TTC549 (cell line): Measurements from ENCODE around the gene C19orf73.
A peak's percentile ranks its signal among the peaks of the same experiment; 100 is the strongest.
"Not testable (repeated sequence)": the region's sequence is repeated elsewhere in the genome, so short reads cannot be mapped to it uniquely, and the experiment has no call there.

Experiments
- FAIRE-seq: peaks from 2 replicates; lab custom pipeline; 2012; peaks lifted over from hg19 to GRCh38; lab: Jason Lieb, UNC

The C19orf73 gene

DNA sequence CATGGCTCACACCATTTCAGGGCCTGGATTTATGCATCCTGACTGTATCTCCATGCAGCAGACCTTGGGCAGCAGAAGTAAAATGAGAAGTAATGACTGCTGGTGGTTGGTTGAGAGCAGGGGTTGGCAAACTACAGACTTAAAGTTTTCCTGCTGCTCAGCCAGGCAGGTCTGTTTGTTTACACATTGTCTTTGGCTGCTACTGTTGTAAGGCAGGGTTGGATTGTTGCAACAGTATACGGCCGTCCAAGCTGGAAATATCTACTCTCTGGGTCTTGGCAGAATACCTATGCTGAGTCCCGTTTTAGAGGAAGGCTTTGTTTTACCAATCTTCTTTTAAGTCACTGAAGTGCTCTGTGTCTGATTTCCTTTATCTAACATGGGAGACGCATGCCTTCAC lies 20.1 kb downstream of the C19orf73 start:
- FAIRE-seq: no peak

DNA sequence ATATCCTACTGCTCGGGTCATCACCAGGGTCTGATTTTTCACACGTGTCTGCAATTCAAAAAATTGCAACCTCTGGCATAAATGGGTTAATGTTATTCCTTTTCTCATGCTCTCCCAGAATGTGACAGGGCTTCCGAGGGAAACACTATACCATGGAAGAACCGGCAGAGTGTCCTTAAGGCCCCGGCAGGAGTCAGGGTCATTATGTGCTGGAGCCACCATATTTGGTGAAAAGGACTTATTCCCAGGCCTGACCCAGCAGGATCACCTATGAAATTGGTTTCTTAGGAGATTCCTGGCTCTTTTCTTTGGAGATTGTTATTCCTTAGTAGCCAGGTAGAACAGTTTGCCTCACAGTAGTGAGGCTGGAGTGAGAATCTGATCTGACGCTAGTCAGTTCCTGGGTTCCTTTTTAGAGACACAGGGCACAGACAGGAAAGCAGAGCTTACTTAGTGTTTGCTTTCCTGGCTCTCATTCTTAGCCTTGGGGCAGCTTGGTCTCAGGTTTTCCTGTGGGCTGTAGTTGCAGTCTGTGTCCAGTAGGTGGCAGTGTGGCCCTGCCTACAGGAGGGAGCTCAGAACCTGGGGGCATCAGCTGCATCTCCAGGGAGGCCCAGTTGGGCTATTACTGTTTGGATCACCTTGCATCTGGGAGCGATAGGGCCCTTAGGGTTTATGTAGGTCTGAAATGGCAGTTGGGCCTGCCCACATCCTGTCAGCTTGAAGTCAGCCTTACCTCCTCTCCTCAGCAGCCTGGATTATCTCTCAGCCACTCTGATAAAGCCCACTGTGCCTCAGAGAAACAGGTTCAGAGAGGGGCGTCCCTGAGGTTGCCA lies 21.3 kb downstream of the C19orf73 start:
- peak; percentile 88 for FAIRE-seq

DNA sequence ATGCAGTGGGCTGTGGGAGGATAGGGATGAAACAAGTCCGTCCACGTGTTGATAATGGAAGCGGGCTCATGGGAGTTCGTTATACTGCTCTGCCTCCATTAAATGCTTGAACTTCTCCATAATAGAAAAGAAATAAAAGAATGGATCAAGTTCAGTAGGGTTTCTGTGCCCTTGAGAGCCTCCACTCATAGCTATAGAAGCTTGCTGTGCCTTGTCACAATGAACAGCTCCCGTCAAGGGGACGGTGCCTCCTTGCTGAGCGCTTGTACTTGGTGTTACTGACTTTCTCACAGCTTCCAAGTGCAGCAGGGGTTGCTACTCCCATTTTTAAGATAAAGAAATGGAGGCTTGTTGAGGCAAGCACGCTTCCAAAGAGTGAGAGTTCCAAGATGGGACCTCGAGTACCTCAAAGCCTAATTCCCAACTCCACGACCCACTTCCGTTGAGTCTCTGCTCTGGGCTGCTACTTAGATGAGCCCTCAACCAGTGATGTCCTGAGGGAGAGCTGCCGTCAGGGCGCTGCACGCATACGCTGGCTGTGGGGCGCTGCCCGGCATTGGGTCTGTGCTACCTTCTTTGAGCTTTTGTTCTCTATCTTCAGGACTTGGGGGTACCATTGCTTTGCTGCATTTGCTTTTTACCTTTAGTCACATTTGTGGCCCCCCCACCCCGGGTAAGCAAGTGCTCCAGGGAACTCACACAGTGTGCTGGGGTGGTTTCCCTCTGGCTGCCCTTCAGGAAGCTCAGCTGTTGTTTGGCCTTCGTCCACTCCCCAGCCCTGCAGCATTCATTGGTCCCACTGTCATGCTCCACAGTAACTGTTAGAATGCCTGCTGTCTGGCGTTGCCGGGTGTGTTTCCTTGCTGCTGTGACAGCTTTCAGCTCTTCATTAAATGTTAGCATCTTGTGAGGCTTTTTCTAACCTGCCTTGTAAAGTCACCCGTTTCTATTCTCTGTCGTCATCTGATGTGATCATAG lies 24.1 kb downstream of the C19orf73 start:
- FAIRE-seq: no peak

GRCh38 chr19:49092686-49093085 lies 26.3 kb downstream of the C19orf73 start:
- FAIRE-seq: no peak

DNA sequence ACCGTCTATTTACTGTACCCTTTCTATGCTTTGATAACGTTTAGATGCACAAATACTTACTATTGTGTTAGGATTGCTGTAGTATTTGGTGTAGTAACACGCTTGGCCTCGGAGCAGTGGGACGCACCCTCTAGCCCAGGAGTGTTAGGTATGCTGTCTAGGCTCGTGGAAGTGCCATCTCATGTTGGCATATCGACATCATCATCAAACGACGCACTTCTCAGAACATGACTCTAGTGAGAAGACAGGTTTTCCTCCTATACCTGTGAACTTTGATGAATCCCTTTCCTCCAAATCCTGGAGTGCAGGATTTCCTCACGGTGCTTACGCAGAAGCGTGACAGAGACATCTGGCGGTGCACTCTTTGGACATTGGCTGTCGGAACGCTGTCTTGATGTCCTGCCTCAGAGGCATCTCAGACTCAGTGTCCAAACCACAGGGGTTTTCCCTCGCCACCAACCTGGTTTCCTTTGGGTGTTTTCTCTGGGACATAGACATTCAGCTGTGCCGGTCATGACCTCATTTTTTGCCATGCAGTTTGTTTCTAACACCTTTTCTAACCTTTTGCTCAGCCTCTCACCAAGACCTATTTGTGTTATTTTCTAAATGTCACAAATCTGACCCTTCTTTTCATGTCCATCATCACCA lies 27.4 kb downstream of the C19orf73 start:
- no peak for FAIRE-seq

- FAIRE-seq: no peak
Measured at GRCh38 chr19:49086296-49086695, 32.6 kb downstream of the C19orf73 start.

DNA sequence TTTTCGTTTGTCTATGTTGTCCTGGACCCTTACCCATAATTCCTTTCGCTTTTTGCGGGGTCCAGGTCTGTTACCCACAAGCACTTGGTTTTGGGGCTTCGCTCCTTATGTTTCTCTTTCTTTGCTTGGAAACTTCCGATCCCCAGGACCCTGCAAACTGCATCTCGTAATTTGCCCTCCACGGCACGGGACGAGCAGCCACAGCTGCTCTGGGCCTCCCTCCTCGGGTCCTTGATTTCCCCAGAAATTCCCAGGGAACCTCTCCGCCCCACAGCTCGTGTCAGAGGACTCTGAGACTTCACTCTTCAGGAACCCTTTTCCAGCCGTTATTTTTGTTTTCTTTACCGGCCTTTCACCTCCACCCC lies 33.1 kb downstream of the C19orf73 start:
- FAIRE-seq: no peak

DNA sequence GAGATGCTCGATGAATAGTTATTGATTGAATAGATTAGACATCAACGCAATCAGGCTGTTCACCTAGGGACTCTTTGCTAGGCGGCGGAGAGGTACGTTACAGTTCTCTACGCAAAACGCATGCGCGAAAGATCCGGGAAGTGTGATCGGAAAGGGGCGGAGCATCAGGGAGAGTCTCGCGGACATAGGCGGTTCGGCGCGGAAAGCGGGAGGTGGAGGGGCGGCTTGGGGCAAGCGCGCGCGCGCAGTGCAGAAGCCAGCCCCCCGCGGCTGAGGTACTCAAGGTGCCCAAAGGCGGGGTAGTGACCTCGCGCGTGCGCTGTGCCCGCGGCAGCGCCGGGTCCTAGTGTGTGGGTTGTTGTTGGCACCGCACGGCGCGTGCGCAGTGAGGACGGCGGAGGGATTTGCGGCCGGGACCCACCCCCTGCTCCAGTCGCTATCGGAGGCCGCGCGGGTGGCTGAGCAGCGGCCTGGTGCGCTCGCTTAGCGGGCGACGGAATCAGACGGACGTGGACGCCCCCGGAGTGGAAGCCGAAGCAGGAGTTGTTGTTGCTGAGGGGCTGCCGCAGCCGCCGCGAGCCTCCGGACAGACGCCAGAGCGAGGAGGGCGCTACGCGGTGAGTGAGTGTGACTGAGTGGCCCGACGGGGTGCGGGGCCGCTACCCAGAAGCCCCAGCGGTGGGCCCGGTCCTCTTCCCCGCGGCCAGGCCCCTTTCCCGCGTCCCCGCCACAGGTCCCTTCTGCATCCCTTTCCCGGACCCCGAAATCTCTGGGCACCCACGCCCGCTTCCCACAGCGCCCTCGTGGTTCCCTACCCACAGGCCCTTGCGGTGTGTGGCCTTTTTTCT lies 33.7 kb downstream of the C19orf73 start, which contains the start of gene SNRNP70:
TSS of gene SNRNP70 (plus strand) at position 432 of the 848 bp plus-strand sequence. CDS start 964 bp downstream, outside the sequence.
- FAIRE-seq: peak; percentile 77

DNA sequence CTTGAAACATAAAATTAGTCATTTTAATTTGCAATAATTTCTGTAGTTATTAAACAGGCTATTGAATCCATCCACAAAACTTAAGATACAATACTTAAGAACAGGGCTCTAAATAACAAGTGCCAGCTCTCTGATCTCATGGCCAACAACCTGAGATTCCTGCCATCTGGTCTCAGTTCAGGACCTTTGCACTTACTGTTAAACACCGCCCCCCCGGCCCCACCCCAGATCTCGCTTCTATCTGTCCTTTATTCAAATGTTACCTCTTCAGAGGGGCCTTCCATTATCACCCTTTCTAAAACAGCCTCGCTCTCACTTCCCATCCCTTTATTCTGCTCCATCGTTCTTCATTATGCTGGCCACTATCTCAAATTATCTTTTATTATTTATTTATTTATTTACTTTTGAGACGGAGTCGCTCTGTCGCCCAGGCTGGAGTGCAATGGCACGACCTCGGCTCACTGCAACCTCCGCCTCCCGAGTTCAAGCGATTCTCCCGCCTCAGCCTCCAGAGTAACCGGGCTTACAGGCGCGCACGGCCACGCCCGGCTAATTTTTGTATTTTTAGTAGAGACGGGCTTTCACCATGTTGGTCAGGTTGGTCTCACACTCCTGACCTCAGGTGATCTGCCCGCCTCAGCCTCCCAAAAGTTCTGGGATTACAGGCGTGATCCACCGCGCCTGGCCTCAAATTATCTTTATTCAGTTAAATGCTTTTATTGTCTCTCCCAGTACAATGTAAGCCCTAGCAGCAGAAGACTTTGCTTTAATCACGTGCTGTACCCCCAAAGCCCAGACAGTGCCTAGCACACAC lies 34.5 kb downstream of the C19orf73 start:
- FAIRE-seq: no peak

DNA sequence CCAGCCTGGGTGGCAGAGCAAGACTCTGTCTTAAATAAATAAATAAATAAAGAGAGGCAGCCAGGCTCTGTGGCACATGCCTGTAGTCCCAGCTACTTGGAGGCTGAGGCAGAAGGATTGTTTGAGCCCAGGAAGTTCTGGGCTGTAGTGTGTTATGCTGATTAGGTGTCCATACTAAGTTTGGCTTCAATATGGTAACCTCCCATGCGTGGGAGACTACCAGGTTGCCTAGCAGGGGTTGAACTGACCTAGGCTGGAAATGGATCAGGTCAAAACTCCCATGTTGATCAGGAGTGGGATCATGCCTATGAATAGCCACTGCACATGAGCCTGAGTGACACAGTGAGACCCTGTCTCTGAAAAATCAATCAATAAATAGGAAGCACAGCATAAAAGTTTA lies 37.7 kb downstream of the C19orf73 start:
- no peak for FAIRE-seq

- no peak for FAIRE-seq
Measured at GRCh38 chr19:49080392-49080791, 38.6 kb downstream of the C19orf73 start.

- FAIRE-seq: not testable (repeated sequence)
Measured at GRCh38 chr19:49074869-49075268, 44.1 kb downstream of the C19orf73 start.

GRCh38 chr19:49073514-49074378 lies 45.2 kb downstream of the C19orf73 start:
- no peak for FAIRE-seq

DNA sequence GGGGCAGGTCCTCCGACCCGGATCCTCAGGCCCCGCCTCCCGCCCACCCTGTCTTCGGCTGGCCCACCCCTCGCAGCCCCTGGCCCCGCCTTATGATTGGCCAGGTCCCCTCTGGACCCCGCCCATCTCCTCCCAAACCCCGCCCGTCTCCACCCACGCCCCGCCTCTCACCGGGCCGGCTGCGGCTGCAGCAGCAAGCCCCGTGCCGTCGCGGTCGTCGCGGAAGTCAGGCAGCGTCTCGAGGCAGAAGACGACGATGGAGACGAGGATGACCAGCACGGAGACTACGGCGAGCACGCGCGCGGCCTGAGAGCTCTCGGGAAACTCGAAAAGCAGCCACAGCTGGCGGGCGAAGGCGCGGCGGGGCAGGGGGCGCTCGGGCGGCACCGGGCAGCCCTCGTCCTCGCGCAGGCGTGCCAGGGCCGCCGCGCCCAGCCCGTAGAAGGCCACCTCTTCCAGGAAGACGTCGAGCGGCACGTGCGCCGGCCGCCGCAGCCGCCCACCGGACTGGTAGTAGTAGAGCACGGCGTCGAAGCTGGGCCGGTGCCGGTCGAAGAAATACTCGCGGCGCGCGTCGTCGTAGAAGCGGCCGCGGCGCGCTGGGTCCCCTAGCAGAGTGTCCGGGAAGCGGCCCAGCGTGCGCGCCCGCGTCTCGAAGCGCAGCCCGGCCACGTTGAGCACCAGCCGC lies 46.9 kb downstream of the C19orf73 start:
- FAIRE-seq: no peak

GRCh38 chr19:49070416-49070815 lies 48.5 kb downstream of the C19orf73 start:
- no peak for FAIRE-seq

GRCh38 chr19:49069026-49069425 lies 49.9 kb downstream of the C19orf73 start:
- FAIRE-seq: no peak
